Right lobe of liver (tissue), 4 donors: ENCODE results near the gene SSC5D.

Experiments
- CTCF ChIP-seq, 4 donors: fragments of 200-600 bp in 3 of 4; fragments of 450-650 bp in 1 of 4; IDR thresholded peaks; one replicate each; pipeline versions ENCODE4 v1.5.1 to v1.8.0; 2016 to 2022; ENCODE audit warnings: antibody characterized with exemption in 4 of 4, mild to moderate bottlenecking in 2 of 4
- POLR2A ChIP-seq: fragments of 450-650 bp; IDR thresholded peaks from one replicate; pipeline ENCODE4 v1.6.1; 2017; ENCODE audit warnings: antibody characterized with exemption, mild to moderate bottlenecking
- donor health status: DM: no; HTN: no; CAD: no.
- donor health status: DM: no; HTN: no; CAD: no.
- donor health status: DM: no; HTN: yes; CAD: no.

- no peak for TF ChIP-seq POLR2A
- TF ChIP-seq CTCF (IDR thresholded peaks at IDR 0.05), result no peak
Observed at GRCh38 chr19:55525289-55526101, 37.3 kb downstream of the SSC5D start.
